Neural progenitor cell (in vitro differentiated cells): ENCODE measurements around the gene PDCD4. TPM values are rescaled to one million over a fixed set of nuclear protein-coding genes. Genes with fewer than 3 reads are reported as not detected.
"Not testable (repeated sequence)": the region's sequence is repeated elsewhere in the genome, so short reads cannot be mapped to it uniquely, and the experiment has no call there.

Experiments
- DNase-seq: peaks from one replicate; pipeline ENCODE4 v3.0.0-alpha.2; 2016; ENCODE audit warnings: low spot score
- H2AFZ ChIP-seq: fragments of 200-600 bp; sonication (generic); replicated peaks from 2 replicates; pipeline ENCODE4 v1.6.1; 2016; ENCODE audit warnings: antibody characterized with exemption
- H3F3A ChIP-seq: fragments of 200-600 bp; sonication (generic); 2 replicates; pipeline ENCODE4 v1.6.1; 2016; ENCODE audit warnings: antibody characterized with exemption, low read depth
- H3K27ac ChIP-seq: fragments of 200-600 bp; sonication (generic); 2 replicates; pipeline ENCODE4 v1.5.1; 2016; ENCODE audit warnings: mild to moderate bottlenecking
- H3K27me3 ChIP-seq: fragments of 200-600 bp; sonication (generic); 2 replicates; pipeline ENCODE4 v1.6.1; 2016; ENCODE audit warnings: mild to moderate bottlenecking, moderate library complexity
- H3K36me3 ChIP-seq: fragments of 200-600 bp; sonication (generic); 2 replicates; pipeline ENCODE4 v1.5.1; 2016
- H3K4me1 ChIP-seq: fragments of 200-600 bp; sonication (generic); 2 replicates; pipeline ENCODE4 v1.6.1; 2016; ENCODE audit warnings: mixed run types
- H3K4me2 ChIP-seq: fragments of 200-600 bp; sonication (generic); 2 replicates; pipeline ENCODE4 v1.6.1; 2016
- H3K4me3 ChIP-seq: fragments of 200-600 bp; sonication (generic); 2 replicates; pipeline ENCODE4 v1.5.1; 2016
- H3K79me2 ChIP-seq: fragments of 200-600 bp; sonication (generic); 2 replicates; pipeline ENCODE4 v1.6.1; 2016; ENCODE audit warnings: low read depth
- H3K9ac ChIP-seq: fragments of 200-600 bp; sonication (generic); 2 replicates; pipeline ENCODE4 v1.6.1; 2016
- H3K9me3 ChIP-seq: fragments of 200-600 bp; sonication (generic); 2 replicates; pipeline ENCODE4 v1.5.1; 2016; ENCODE audit warnings: low read depth
- H4K20me1 ChIP-seq: fragments of 200-600 bp; sonication (generic); 2 replicates; pipeline ENCODE4 v1.6.1; 2016; ENCODE audit warnings: low read depth
- H3K27ac Mint-ChIP-seq: 3 replicates; pipeline ENCODE4 v1.8.0; 2021; ENCODE audit warnings: mixed read lengths
- H3K27me3 Mint-ChIP-seq: 2 replicates; pipeline ENCODE4 v1.8.0; 2022; ENCODE audit warnings: low read depth, mild to moderate bottlenecking, inconsistent platforms, moderate library complexity, mixed read lengths; ENCODE audit not compliant: insufficient read depth
- H3K36me3 Mint-ChIP-seq: 3 replicates; pipeline ENCODE4 v1.8.0; 2021; ENCODE audit warnings: mixed read lengths
- H3K4me1 Mint-ChIP-seq: 3 replicates; pipeline ENCODE4 v1.8.0; 2021; ENCODE audit warnings: mixed read lengths
- H3K4me3 Mint-ChIP-seq: 3 replicates; pipeline ENCODE4 v1.8.0; 2021; ENCODE audit warnings: mild to moderate bottlenecking, moderate library complexity, mixed read lengths
- H3K9me3 Mint-ChIP-seq: 3 replicates; pipeline ENCODE4 v1.8.0; 2020; ENCODE audit warnings: mixed read lengths
- EZH2 ChIP-seq: fragments of 200-600 bp; sonication (generic); IDR thresholded peaks from 2 replicates; pipeline ENCODE4 v1.6.1; 2017; ENCODE audit warnings: antibody characterized with exemption, mild to moderate bottlenecking, moderate library complexity
- EZH2phosphoT487 ChIP-seq: fragments of 200-600 bp; sonication (generic); IDR thresholded peaks from 2 replicates; pipeline ENCODE4 v1.6.1; 2017; ENCODE audit warnings: antibody characterized with exemption
- total RNA-seq: library from RNA; depleted of rRNA; stranded (reverse); fragments of >200 nt; gene quantifications from 2 replicates; pipeline ENCODE4 v1.2.3, GENCODE V29; 2015; ENCODE audit warnings: low replicate concordance
- TF ChIP-seq, protein P1 (sequence below): fragments of 200-600 bp; sonication (generic); IDR thresholded peaks from 2 replicates; pipeline ENCODE4 v1.5.1; 2017; ENCODE audit warnings: antibody characterized with exemption, mild to moderate bottlenecking

PDCD4 gene
- total RNA-seq, 1 donor from 2014 or later = 106 TPM

DNA sequence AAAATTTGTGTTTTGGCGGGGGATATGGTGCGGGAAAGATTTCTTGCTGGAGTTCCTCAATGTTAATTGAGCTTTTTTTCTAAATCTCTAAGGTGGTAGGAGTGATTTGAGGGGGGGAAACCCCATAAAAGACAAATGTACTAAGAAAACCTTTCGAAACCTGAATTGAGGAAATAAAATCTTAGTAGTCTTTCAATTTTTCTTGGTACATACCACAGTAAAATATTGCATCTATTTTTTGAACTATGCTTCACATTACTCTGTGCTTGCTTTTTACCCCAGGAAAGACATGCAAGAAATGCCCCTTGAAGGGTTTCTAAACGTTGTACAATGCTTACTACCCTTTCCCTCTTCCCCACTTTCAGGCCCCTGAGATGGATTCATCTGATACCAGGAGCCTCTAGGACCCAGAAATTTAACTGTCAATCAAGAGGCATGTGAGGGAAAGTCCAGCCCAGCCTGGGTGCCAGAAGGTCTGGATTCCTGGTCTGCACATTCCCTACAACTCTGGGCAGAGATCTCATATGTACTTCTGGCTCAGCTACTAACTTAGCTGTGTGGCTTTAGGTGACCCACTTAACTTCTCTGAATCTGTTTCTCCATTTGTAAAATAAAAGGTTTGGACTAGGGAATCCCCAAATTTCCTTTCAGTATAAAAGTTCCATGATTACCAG, 5.8 kb upstream of the PDCD4 start:
- Histone ChIP-seq H3K27ac (no peak overlapping the region), H3F3A (peaks cover 6% of the 10 kb centered on the region), H3K9me3 (no peaks in the 10 kb centered on the region), H2AFZ (peak overlapping the region; percentile 8), H3K27me3 (no peaks in the 10 kb centered on the region), H3K79me2 (no peaks in the 10 kb centered on the region), H3K9ac (no peak overlapping the region), H4K20me1 (no peaks in the 10 kb centered on the region), H3K4me2 (peak overlapping the region; percentile 22), H3K36me3 (no peaks in the 10 kb centered on the region), H3K4me3 (no peak overlapping the region), H3K4me1 (peaks cover 39% of the 10 kb centered on the region)
- Mint-ChIP-seq H3K27me3 (peaks cover 2% of the 10 kb centered on the region), H3K4me3 (no peak overlapping the region), H3K27ac (peak overlapping the region; percentile 64), H3K36me3 (no peaks in the 10 kb centered on the region), H3K4me1 (peaks cover 51% of the 10 kb centered on the region), H3K9me3 (no peaks in the 10 kb centered on the region)
- DNase-seq = no peak
- no peak for TF ChIP-seq EZH2
- no peak for TF ChIP-seq EZH2phosphoT487
- TF ChIP-seq, protein P1, sequence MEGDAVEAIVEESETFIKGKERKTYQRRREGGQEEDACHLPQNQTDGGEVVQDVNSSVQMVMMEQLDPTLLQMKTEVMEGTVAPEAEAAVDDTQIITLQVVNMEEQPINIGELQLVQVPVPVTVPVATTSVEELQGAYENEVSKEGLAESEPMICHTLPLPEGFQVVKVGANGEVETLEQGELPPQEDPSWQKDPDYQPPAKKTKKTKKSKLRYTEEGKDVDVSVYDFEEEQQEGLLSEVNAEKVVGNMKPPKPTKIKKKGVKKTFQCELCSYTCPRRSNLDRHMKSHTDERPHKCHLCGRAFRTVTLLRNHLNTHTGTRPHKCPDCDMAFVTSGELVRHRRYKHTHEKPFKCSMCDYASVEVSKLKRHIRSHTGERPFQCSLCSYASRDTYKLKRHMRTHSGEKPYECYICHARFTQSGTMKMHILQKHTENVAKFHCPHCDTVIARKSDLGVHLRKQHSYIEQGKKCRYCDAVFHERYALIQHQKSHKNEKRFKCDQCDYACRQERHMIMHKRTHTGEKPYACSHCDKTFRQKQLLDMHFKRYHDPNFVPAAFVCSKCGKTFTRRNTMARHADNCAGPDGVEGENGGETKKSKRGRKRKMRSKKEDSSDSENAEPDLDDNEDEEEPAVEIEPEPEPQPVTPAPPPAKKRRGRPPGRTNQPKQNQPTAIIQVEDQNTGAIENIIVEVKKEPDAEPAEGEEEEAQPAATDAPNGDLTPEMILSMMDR = no peak

DNA sequence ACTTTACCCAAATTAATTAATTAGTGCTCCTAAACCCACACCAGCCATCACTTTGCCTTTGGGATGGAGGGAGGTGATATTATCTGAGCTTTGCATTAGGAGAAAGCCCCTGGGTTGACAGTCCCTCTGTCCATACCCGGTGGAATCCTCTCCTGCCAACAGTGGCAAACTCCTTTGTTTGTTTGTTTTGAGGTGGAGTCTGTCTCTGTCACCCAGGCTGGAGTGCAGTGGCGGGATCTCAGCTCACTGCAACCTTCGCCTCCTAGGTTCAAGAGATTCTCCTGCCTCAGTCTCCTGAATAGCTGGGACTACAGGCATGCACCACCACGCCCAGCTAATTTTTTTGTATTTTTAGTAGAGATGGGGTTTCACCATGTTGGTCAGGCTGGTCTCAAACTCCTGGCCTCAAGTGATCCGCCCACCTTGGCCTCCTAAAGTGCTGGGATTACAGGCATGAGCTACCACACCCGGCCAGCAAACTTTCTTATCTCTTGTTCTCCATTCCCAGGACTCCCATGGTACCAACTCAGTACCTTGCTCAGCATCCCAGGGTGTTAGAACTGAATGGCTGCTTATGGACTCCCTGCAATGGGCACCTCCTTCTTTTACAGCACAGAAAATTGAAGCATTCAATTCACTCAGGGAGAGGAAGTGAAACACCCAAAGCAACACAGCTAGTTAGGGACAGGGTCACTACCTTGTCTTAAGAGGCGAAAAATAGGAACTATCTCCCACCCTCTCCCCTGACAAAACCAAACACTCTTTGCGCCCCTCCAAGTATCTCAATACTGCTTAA, 4.5 kb upstream of the PDCD4 start:
- not testable (repeated sequence) for H3K27me3 ChIP-seq, H3K4me2 ChIP-seq, H3K9me3 ChIP-seq, DNase-seq, H3K36me3 ChIP-seq, H3K36me3 Mint-ChIP-seq, H3K4me3 Mint-ChIP-seq, H3K79me2 ChIP-seq, H3K9ac ChIP-seq, H3K4me3 ChIP-seq, H3K27ac ChIP-seq, H4K20me1 ChIP-seq, H3K9me3 Mint-ChIP-seq, H3K27me3 Mint-ChIP-seq
- Histone ChIP-seq H3F3A (peaks cover 16% of the 10 kb centered on the region), H2AFZ (peak overlapping the region; percentile 58), H3K4me1 (peaks cover 43% of the 10 kb centered on the region)
- peak overlapping the region; percentile 61 for H3K27ac Mint-ChIP-seq
- peaks cover 56% of the 10 kb centered on the region for H3K4me1 Mint-ChIP-seq

DNA sequence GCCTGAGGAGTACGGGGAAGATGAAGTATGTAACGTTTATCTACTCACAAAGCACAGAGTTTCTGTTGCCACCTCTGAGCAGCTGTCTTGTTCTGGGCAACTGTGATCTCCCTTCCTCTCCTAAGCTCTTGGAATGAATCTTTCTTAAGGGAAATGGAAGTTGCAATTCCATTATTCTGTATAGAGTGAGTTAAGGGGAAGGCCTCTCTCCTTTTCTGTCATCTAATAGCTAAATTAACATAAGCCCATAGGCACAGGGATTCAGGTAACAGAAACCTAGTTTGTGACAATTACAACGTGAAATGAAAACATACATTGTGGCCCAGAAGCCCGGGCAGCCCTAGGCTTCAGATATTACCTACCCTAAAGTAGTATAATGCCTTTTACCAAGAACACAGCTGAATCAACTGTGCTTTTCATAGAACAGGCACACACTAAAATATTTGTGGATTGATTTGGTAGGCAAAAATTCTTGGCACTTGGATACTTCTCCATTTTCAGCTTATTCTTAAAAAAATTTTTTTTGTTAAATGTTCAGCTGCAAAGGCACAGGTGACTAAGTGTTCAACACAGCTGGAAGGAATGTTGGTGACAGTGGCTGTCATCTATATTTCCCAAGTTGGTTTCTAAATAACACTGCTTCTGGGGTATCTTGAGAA, 3.8 kb upstream of the PDCD4 start:
- TF ChIP-seq EZH2 (no peak), EZH2phosphoT487 (no peak)
- TF ChIP-seq, protein P1 = no peak
- peak overlapping the region; percentile 58 for H2AFZ ChIP-seq
- H3K9ac ChIP-seq = no peak overlapping the region
- H3K27ac ChIP-seq = no peak overlapping the region
- no peak for DNase-seq
- Mint-ChIP-seq H3K9me3 (no peaks in the 10 kb centered on the region), H3K4me3 (no peak overlapping the region), H3K27ac (peak overlapping the region; percentile 61), H3K27me3 (peaks cover 2% of the 10 kb centered on the region), H3K36me3 (no peaks in the 10 kb centered on the region), H3K4me1 (peaks cover 56% of the 10 kb centered on the region)
- H3K36me3 ChIP-seq = no peaks in the 10 kb centered on the region
- peaks cover 23% of the 10 kb centered on the region for H3F3A ChIP-seq
- H3K4me1 ChIP-seq = peaks cover 43% of the 10 kb centered on the region
- peaks cover 3% of the 10 kb centered on the region for H4K20me1 ChIP-seq
- peaks cover 4% of the 10 kb centered on the region for H3K79me2 ChIP-seq
- no peak overlapping the region for H3K4me3 ChIP-seq
- no peaks in the 10 kb centered on the region for H3K27me3 ChIP-seq
- H3K9me3 ChIP-seq = no peaks in the 10 kb centered on the region
- H3K4me2 ChIP-seq = no peak overlapping the region
